Measurements from ENCODE around the gene DNAL1. TPM values are rescaled to one million over a fixed set of nuclear protein-coding genes. Genes with fewer than 3 reads are reported as not detected.

DNAL1 gene
- 10 to 100 TPM; 16.7 to 47.8 (median 23.9) TPM for total RNA-seq

GRCh38 chr14:73644531-73645247, at the start of gene DNAL1:
TSS of gene DNAL1 (plus strand) at chr14:73644986. CDS start at chr14:73645040, 54 bp downstream.
- TF ChIP-seq CTCF (IDR thresholded peaks at IDR 0.05) (peak in 1 of 6 experiments; percentile 19), POLR2A (IDR thresholded peaks at IDR 0.05) (peak in 1 of 2 donors; percentile 80)

GRCh38 chr14:73599499-73599898, 45.3 kb upstream of the DNAL1 start:
- intact Hi-C loops (cut with DNase I) = no loop called here
- Histone ChIP-seq H3K4me3 (replicated peaks in 1 of 3) (no peak overlapping the region), H3K36me3 (no peaks in the 10 kb centered on the region), H3K9me3 (no peaks in the 10 kb centered on the region), H3K27ac (no peak overlapping the region), H3K27me3 (no peaks in the 10 kb centered on the region), H3K4me1 (no peaks in the 10 kb centered on the region)
- TF ChIP-seq CTCF (IDR thresholded peaks at IDR 0.05) (no peak), POLR2A (IDR thresholded peaks at IDR 0.05) (no peak)
- no peak for DNase-seq

More at GRCh38 chr14:73644531-73645247, at the start of gene DNAL1:
- Histone ChIP-seq H3K9me3 (no peaks in the 10 kb centered on the region), H3K4me3 (replicated peaks in 1 of 3) (peak within 1 kb of the TSS; percentile 48 to 87 (median 53)), H3K4me1 (peaks cover 5 to 10% of the 10 kb centered on the region in 2 donors), H3K27me3 (no peaks in the 10 kb centered on the region), H3K36me3 (no peaks in the 10 kb centered on the region), H3K27ac (peak within 1 kb of the TSS; percentile 67 to 78 (median 76))
- peak; percentile 92 to 94 for DNase-seq
- WGBS, 2 donors = 0 to 1% methylated on average over 25 to 43 of the region's 43 CpGs
- intact Hi-C loops (cut with DNase I) = no loop called here

GRCh38 chr14:73602994-73603393, 41.8 kb upstream of the DNAL1 start:
- WGBS, 2 donors = 89 to 92% methylated on average over 3 of the region's 3 CpGs
- Histone ChIP-seq H3K9me3 (no peaks in the 10 kb centered on the region), H3K36me3 (no peaks in the 10 kb centered on the region), H3K27ac (no peak overlapping the region), H3K4me3 (replicated peaks in 1 of 3) (no peak overlapping the region), H3K27me3 (no peaks in the 10 kb centered on the region), H3K4me1 (no peaks in the 10 kb centered on the region)
- TF ChIP-seq POLR2A (IDR thresholded peaks at IDR 0.05) = no peak
- TF ChIP-seq CTCF (IDR thresholded peaks at IDR 0.05) = no peak
- DNase-seq = no peak
- intact Hi-C loops (cut with DNase I) = no loop called here

GRCh38 chr14:73606271-73606670, 38.5 kb upstream of the DNAL1 start:
- Histone ChIP-seq H3K27ac (no peak overlapping the region), H3K4me3 (replicated peaks in 1 of 3) (no peak overlapping the region), H3K4me1 (no peaks in the 10 kb centered on the region), H3K27me3 (no peaks in the 10 kb centered on the region), H3K9me3 (no peaks in the 10 kb centered on the region), H3K36me3 (no peaks in the 10 kb centered on the region)
- no peak for TF ChIP-seq CTCF (IDR thresholded peaks at IDR 0.05)
- TF ChIP-seq POLR2A (IDR thresholded peaks at IDR 0.05) = no peak
- intact Hi-C loops (cut with DNase I) = no loop called here
- 85 to 97% methylated on average over 3 of the region's 3 CpGs for WGBS, 2 donors
- no peak for DNase-seq

- DNase-seq = no peak
- peaks cover 0 to 3% of the 10 kb centered on the region in 2 donors for H3K4me1 ChIP-seq
Measured at GRCh38 chr14:73607241-73607640, 37.5 kb upstream of the DNAL1 start.

More at GRCh38 chr14:73607241-73607640, 37.5 kb upstream of the DNAL1 start:
- 91 to 96% methylated on average over 1 of the region's 1 CpG for WGBS, 2 donors
- no peaks in the 10 kb centered on the region for H3K36me3 ChIP-seq
- no peak for TF ChIP-seq POLR2A (IDR thresholded peaks at IDR 0.05)
- no peak for TF ChIP-seq CTCF (IDR thresholded peaks at IDR 0.05)
- H3K4me3 ChIP-seq (replicated peaks in 1 of 3) = no peak overlapping the region
- no peak overlapping the region for H3K27ac ChIP-seq
- no peaks in the 10 kb centered on the region for H3K9me3 ChIP-seq
- intact Hi-C loops (cut with DNase I) = no loop called here
- H3K27me3 ChIP-seq = no peaks in the 10 kb centered on the region
